GM23338 (cell line): ENCODE results near the gene ST14. TPM values are rescaled to one million over a fixed set of nuclear protein-coding genes. Genes with fewer than 3 reads are reported as not detected.

ENCODE experiments used
- ATAC-seq: fragments of 200-7000 bp; cut with Tn5 transposase; 3 replicates; pipeline ENCODE4 v1.9.1; 2020
- DNase-seq: peaks from one replicate; pipeline ENCODE4 v3.0.0-alpha.2; 2015; ENCODE audit warnings: low spot score
- H2AFZ ChIP-seq: fragments of 200-600 bp; sonication (generic); 2 replicates; pipeline ENCODE4 v1.8.0; 2016; ENCODE audit warnings: antibody characterized with exemption, mild to moderate bottlenecking, moderate library complexity
- H3F3A ChIP-seq: fragments of 200-600 bp; sonication (generic); replicated peaks from 2 replicates; pipeline ENCODE4 v1.8.0; 2017; ENCODE audit warnings: antibody characterized with exemption, mixed run types, low read depth
- H3K27ac ChIP-seq: fragments of 200-600 bp; sonication (generic); 2 replicates; pipeline ENCODE4 v1.6.1; 2016; ENCODE audit warnings: low read depth
- H3K27me3 ChIP-seq: fragments of 200-600 bp; sonication (generic); 2 replicates; pipeline ENCODE4 v1.8.0; 2016; ENCODE audit warnings: mild to moderate bottlenecking, mixed run types, moderate library complexity; ENCODE audit not compliant: insufficient read depth
- H3K36me3 ChIP-seq: fragments of 200-600 bp; sonication (generic); 2 replicates; pipeline ENCODE4 v1.8.0; 2016; ENCODE audit warnings: mild to moderate bottlenecking; ENCODE audit not compliant: insufficient read depth
- H3K4me1 ChIP-seq: fragments of 200-600 bp; sonication (generic); 2 replicates; pipeline ENCODE4 v1.8.0; 2016; ENCODE audit warnings: mild to moderate bottlenecking, moderate library complexity; ENCODE audit not compliant: insufficient read depth
- H3K4me2 ChIP-seq: fragments of 200-600 bp; sonication (generic); 2 replicates; pipeline ENCODE4 v1.7.1; 2017; ENCODE audit warnings: mixed run types
- H3K4me3 ChIP-seq: fragments of 200-600 bp; sonication (generic); 2 replicates; pipeline ENCODE4 v1.6.1; 2016; ENCODE audit warnings: mixed run types
- H3K79me2 ChIP-seq: fragments of 200-600 bp; sonication (generic); replicated peaks from 2 replicates; pipeline ENCODE4 v1.8.0; 2017; ENCODE audit warnings: mild to moderate bottlenecking; ENCODE audit not compliant: insufficient read depth
- H3K9me2 ChIP-seq: fragments of 200-600 bp; sonication (generic); 2 replicates; pipeline ENCODE4 v1.8.0; 2017; ENCODE audit not compliant: insufficient read depth
- H4K20me1 ChIP-seq: fragments of 200-600 bp; sonication (generic); replicated peaks from 2 replicates; pipeline ENCODE4 v1.8.0; 2017; ENCODE audit warnings: mild to moderate bottlenecking; ENCODE audit not compliant: insufficient read depth
- H3K27ac Mint-ChIP-seq: 2 replicates; pipeline ENCODE4 v1.8.0; 2020; ENCODE audit warnings: inconsistent platforms, mild to moderate bottlenecking, moderate library complexity, mixed read lengths
- H3K27me3 Mint-ChIP-seq: 3 replicates; pipeline ENCODE4 v1.8.0; 2022; ENCODE audit warnings: low read depth, mild to moderate bottlenecking, moderate library complexity, mixed read lengths, inconsistent platforms; ENCODE audit not compliant: insufficient read depth, poor library complexity
- H3K36me3 Mint-ChIP-seq: 3 replicates; pipeline ENCODE4 v1.8.0; 2021; ENCODE audit warnings: low read depth, mild to moderate bottlenecking, inconsistent platforms, moderate library complexity, mixed read lengths
- H3K4me1 Mint-ChIP-seq: 3 replicates; pipeline ENCODE4 v1.8.0; 2020; ENCODE audit warnings: mild to moderate bottlenecking, inconsistent platforms, mixed read lengths
- H3K4me3 Mint-ChIP-seq: 3 replicates; pipeline ENCODE4 v1.8.0; 2021; ENCODE audit warnings: moderate library complexity, mild to moderate bottlenecking, inconsistent platforms, mixed read lengths
- H3K9me3 Mint-ChIP-seq: 3 replicates; pipeline ENCODE4 v1.8.0; 2020; ENCODE audit warnings: moderate library complexity, mild to moderate bottlenecking, inconsistent platforms, mixed read lengths
- CREB1 ChIP-seq: fragments of 250-450 bp; sonication (Bioruptor Pico); IDR thresholded peaks from 2 replicates; pipeline ENCODE4 v1.5.0; 2020; ENCODE audit warnings: low read depth, mild to moderate bottlenecking, moderate library complexity
- CTCF ChIP-seq, 2 experiments: fragments of 200-600 bp in 1 of 2; sonication (generic) in 1 of 2; conservative IDR thresholded peaks; 2 replicates each; pipeline versions ENCODE4 v1.5.1 to v1.6.1; 2016 to 2017; ENCODE audit warnings: antibody characterized with exemption in 2 of 2, low read depth in 2 of 2, mild to moderate bottlenecking in 2 of 2, moderate library complexity in 1 of 2
- ETS1 ChIP-seq: IDR thresholded peaks from 2 replicates; pipeline ENCODE4 v1.6.1; 2016; ENCODE audit warnings: antibody characterized with exemption
- EZH2 ChIP-seq: fragments of 200-600 bp; sonication (generic); IDR thresholded peaks from one replicate; pipeline ENCODE4 v1.8.0; 2017; ENCODE audit warnings: antibody characterized with exemption, mild to moderate bottlenecking, low read depth; ENCODE audit not compliant: unreplicated experiment
- EZH2phosphoT487 ChIP-seq: fragments of 200-600 bp; sonication (generic); IDR thresholded peaks from one replicate; pipeline ENCODE4 v1.8.1; 2018; ENCODE audit warnings: antibody characterized with exemption; ENCODE audit not compliant: unreplicated experiment
- JUNB ChIP-seq: IDR thresholded peaks from one replicate; pipeline ENCODE4 v1.6.1; 2016; ENCODE audit warnings: antibody characterized with exemption; ENCODE audit not compliant: unreplicated experiment
- NANOG ChIP-seq: IDR thresholded peaks from 2 replicates; pipeline ENCODE4 v1.6.1; 2016; ENCODE audit warnings: antibody characterized with exemption, borderline replicate concordance
- ZNF114 ChIP-seq: fragments of 250-450 bp; sonication (Bioruptor Pico); IDR thresholded peaks from 2 replicates; pipeline ENCODE4 v1.5.0; 2020; ENCODE audit warnings: mild to moderate bottlenecking, moderate library complexity
- ZNF331 ChIP-seq: fragments of 250-450 bp; sonication (Bioruptor Pico); IDR thresholded peaks from 2 replicates; pipeline ENCODE4 v1.5.0; 2020; ENCODE audit warnings: low read depth, mild to moderate bottlenecking, moderate library complexity
- polyA plus RNA-seq: library from polyadenylated mRNA; unstranded; fragments of >200 nt; fragmentation: Nextera tagmentation; extraction: Ambion mirVana; gene quantifications from 2 replicates; pipeline ENCODE4 v1.2.1, GENCODE V29; 2016
- total RNA-seq: library from RNA; depleted of rRNA; stranded (reverse); fragments of >200 nt; shearing (Covaris generic); gene quantifications from 2 replicates; pipeline ENCODE4 v1.2.3, GENCODE V29; 2014

ST14 gene
- total and polyA plus RNA-seq, 2 experiments from 2014 or later, result 7.9 to 32.7 TPM

GRCh38 chr11:130188585-130189347, 29.2 kb downstream of the ST14 start:
- no peak overlapping the region for H3K4me3 ChIP-seq
- H3K27me3 ChIP-seq, result no peaks in the 10 kb centered on the region
- no peaks in the 10 kb centered on the region for H3F3A ChIP-seq
- H3K9me2 ChIP-seq, result no peaks in the 10 kb centered on the region
- no peaks in the 10 kb centered on the region for H3K36me3 ChIP-seq
- DNase-seq (no peak), ATAC-seq (no peak)
- H3K27ac ChIP-seq, result no peak overlapping the region
- Mint-ChIP-seq H3K9me3 (no peaks in the 10 kb centered on the region), H3K4me3 (no peak overlapping the region), H3K27ac (no peak overlapping the region), H3K36me3 (no peaks in the 10 kb centered on the region; the same call in 2 of the 3 replicates), H3K4me1 (peaks cover 3% of the 10 kb centered on the region), H3K27me3 (no peaks in the 10 kb centered on the region)
- no peaks in the 10 kb centered on the region for H3K79me2 ChIP-seq
- no peaks in the 10 kb centered on the region; the same call in 1 of the 2 replicates for H4K20me1 ChIP-seq
- no peak overlapping the region for H2AFZ ChIP-seq
- TF ChIP-seq CREB1 (no peak), ZNF114 (no peak), JUNB (no peak), ZNF331 (CRISPR knock-in tag) (no peak), NANOG (no peak), ETS1 (no peak)
- no peak overlapping the region for H3K4me2 ChIP-seq
- no peaks in the 10 kb centered on the region for H3K4me1 ChIP-seq

DNA sequence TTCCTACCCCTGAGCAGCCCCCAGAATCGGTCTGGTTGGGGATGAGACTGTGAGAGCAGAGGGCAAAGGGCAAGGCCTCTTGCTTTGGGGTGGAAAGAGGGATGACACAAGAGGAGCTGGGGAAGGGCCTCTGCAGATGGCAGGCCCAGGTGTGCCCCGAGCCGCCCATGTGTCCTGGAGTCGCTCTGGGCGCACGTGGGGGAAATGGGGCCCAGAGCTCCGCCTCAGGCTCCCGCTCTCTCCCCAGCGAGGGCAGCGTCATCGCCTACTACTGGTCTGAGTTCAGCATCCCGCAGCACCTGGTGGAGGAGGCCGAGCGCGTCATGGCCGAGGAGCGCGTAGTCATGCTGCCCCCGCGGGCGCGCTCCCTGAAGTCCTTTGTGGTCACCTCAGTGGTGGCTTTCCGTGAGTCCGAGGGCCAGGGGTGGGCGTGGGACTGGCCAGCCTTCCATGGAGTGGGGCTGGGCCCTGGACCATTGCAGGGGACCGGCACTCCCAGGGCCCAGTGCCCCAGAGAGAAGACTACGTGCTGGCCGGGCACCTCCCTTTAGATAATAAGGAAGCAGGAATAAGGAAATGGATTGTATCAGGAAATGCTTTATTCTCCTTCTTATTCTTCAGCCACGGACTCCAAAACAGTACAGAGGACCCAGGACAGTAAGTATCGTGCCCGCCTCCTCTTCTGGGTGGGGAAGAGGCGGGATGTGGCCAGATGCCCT, 30.1 kb downstream of the ST14 start:
- Mint-ChIP-seq H3K27me3 (peaks cover 3% of the 10 kb centered on the region), H3K4me3 (no peak overlapping the region), H3K4me1 (no peaks in the 10 kb centered on the region; the same call in 2 of the 3 replicates), H3K9me3 (no peaks in the 10 kb centered on the region), H3K36me3 (peaks cover 1% of the 10 kb centered on the region; the same call in 2 of the 3 replicates), H3K27ac (no peak overlapping the region)
- Histone ChIP-seq H3K27me3 (no peaks in the 10 kb centered on the region), H3K79me2 (no peaks in the 10 kb centered on the region), H4K20me1 (no peaks in the 10 kb centered on the region; the same call in 1 of the 2 replicates), H3K4me3 (no peak overlapping the region), H3K27ac (no peak overlapping the region), H3K9me2 (no peaks in the 10 kb centered on the region), H3K4me1 (no peaks in the 10 kb centered on the region), H3K4me2 (no peak overlapping the region), H3K36me3 (no peaks in the 10 kb centered on the region), H3F3A (no peaks in the 10 kb centered on the region), H2AFZ (no peak overlapping the region)
- peak; percentile 64 for DNase-seq
- no peak for TF ChIP-seq EZH2phosphoT487
- TF ChIP-seq CTCF (conservative IDR thresholded peaks at IDR 0.05; ENCODE audit: low read depth in 2 of 2), result peak; percentile 13 to 56; a peak in 3 of 4 replicates
- TF ChIP-seq JUNB, result no peak
- TF ChIP-seq ETS1, result no peak
- no peak for TF ChIP-seq NANOG
- no peak for TF ChIP-seq ZNF114
- TF ChIP-seq EZH2, result no peak
- no peak for TF ChIP-seq ZNF331 (CRISPR knock-in tag)
- TF ChIP-seq CREB1, result no peak
- ATAC-seq, result peak; percentile 88
